GM19463 (cell line): ENCODE results near the gene GADD45G.
A peak's percentile ranks its signal among the peaks of the same experiment; 100 is the strongest.

Source experiments
- ATAC-seq: cut with Tn5 transposase; IDR thresholded peaks from one replicate; pipeline ENCODE4 v1.9.1; 2021; ENCODE audit warnings: mild to moderate bottlenecking, moderate library complexity; ENCODE audit not compliant: unreplicated experiment

The GADD45G gene

GRCh38 chr9:89592213-89592815 is 12.5 kb upstream of the GADD45G start:
- ATAC-seq: no peak

- ATAC-seq: no peak
Observed at GRCh38 chr9:89592963-89593726, 11.7 kb upstream of the GADD45G start.

GRCh38 chr9:89593727-89594427 is 10.9 kb upstream of the GADD45G start:
- no peak for ATAC-seq

- no peak for ATAC-seq
Observed at GRCh38 chr9:89594811-89595550, 9.8 kb upstream of the GADD45G start.

GRCh38 chr9:89595646-89596045 is 9.2 kb upstream of the GADD45G start:
- no peak for ATAC-seq

GRCh38 chr9:89596937-89597555 is 7.8 kb upstream of the GADD45G start:
- no peak for ATAC-seq

GRCh38 chr9:89597711-89598362 is 7.0 kb upstream of the GADD45G start:
- peak; percentile 56 for ATAC-seq

- ATAC-seq: no peak
Observed at GRCh38 chr9:89598363-89598713, 6.5 kb upstream of the GADD45G start.

GRCh38 chr9:89598926-89599325 is 5.9 kb upstream of the GADD45G start:
- no peak for ATAC-seq

- no peak for ATAC-seq
Observed at GRCh38 chr9:89600831-89601230, 4.0 kb upstream of the GADD45G start.

- no peak for ATAC-seq
Observed at GRCh38 chr9:89601306-89601705, 3.5 kb upstream of the GADD45G start.

- ATAC-seq: no peak
Observed at GRCh38 chr9:89601856-89602562, 2.8 kb upstream of the GADD45G start.

- peak; percentile 40 for ATAC-seq
Observed at GRCh38 chr9:89602978-89603766, 1.6 kb upstream of the GADD45G start.

GRCh38 chr9:89603767-89604665 is 796 bp upstream of the GADD45G start:
- no peak for ATAC-seq

- ATAC-seq: no peak
Observed at GRCh38 chr9:89605465-89606048, 745 bp downstream of the GADD45G start.

GRCh38 chr9:89606049-89606623 is 1.3 kb downstream of the GADD45G start:
- ATAC-seq: no peak

GRCh38 chr9:89606624-89607311 is 2.0 kb downstream of the GADD45G start:
- no peak for ATAC-seq
